Vagina (tissue), 2 donors: Measurements from ENCODE around the gene RPRD1B. TPM values are rescaled to one million over a fixed set of nuclear protein-coding genes. Genes with fewer than 3 reads are reported as not detected.

ENCODE experiments used
- DNase-seq, 2 donors: peaks; one replicate each; pipeline ENCODE4 v3.0.0-alpha.2; 2017; ENCODE audit errors: extremely low spot score in 2 of 2
- H3K27ac ChIP-seq: fragments of 200-600 bp; sonication (generic); one replicate; pipeline ENCODE4 v1.5.1; 2019
- H3K27me3 ChIP-seq: fragments of 200-600 bp; sonication (generic); one replicate; pipeline ENCODE4 v1.5.1; 2019
- H3K36me3 ChIP-seq, 2 donors: fragments of 200-600 bp; sonication (generic); one replicate each; pipeline ENCODE4 v1.5.1; 2017 to 2019
- H3K4me1 ChIP-seq: fragments of 200-600 bp; sonication (generic); one replicate; pipeline ENCODE4 v1.5.1; 2019
- H3K4me3 ChIP-seq, 2 donors: fragments of 200-600 bp; sonication (generic); 1 replicate in 1 of 2; 2 replicates in 1 of 2; pipeline ENCODE4 v1.5.1; 2016 to 2019
- H3K9me3 ChIP-seq: fragments of 200-600 bp; sonication (generic); one replicate; pipeline ENCODE4 v1.5.1; 2019
- CTCF ChIP-seq, 3 experiments: fragments of 450-650 bp in 2 of 3; fragments of 200-600 bp in 1 of 3; sonication (generic) in 1 of 3; IDR thresholded peaks; one replicate each; pipeline ENCODE4 v1.5.1; 2017 to 2019; ENCODE audit warnings: antibody characterized with exemption in 3 of 3, mild to moderate bottlenecking in 2 of 3, moderate library complexity in 2 of 3
- POLR2A ChIP-seq, 2 donors: fragments of 450-650 bp; IDR thresholded peaks; one replicate each; pipeline ENCODE4 v1.6.1; 2017; ENCODE audit warnings: antibody characterized with exemption in 2 of 2, mild to moderate bottlenecking in 2 of 2, moderate library complexity in 2 of 2
- POLR2AphosphoS5 ChIP-seq, 2 donors: sonication (generic); formaldehyde crosslinking; IDR thresholded peaks; one replicate each; pipeline ENCODE4 v1.9.0; 2017; ENCODE audit warnings: antibody characterized with exemption in 2 of 2, mild to moderate bottlenecking in 2 of 2, low read depth in 1 of 2; ENCODE audit not compliant: insufficient read depth in 1 of 2
- intact Hi-C: fragments of 100-400 bp; cut with DNase I; formaldehyde crosslinking; loops from one replicate; pipeline ENCODE4 v1.15.1; 2023
- total RNA-seq: library from RNA; depleted of rRNA; stranded (reverse); fragments of >200 nt; gene quantifications from one replicate; pipeline ENCODE4 v1.2.3, GENCODE V29; 2016

Gene RPRD1B
- total RNA-seq, 1 donor from 2014 or later = 23.8 TPM

DNA sequence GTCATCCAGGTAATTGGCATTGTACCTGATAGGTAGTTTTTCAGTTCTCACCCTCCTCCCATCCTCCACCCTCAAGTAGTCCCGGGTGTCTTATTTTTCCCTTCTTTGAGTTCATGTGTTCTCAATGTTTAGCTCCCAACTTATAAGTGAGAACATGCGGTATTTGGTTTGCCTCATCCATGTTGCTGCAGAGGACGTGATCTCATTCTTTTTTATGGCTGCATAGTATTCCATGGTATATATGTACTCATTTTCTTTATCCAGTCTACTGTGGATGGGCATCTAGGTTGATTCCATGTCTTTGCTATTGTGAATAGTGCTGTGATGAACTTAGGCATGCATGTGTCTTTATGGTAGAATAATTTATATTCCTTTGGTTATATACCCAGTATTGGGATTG, 45.8 kb downstream of the RPRD1B start:
- H3K36me3 ChIP-seq = peaks cover 0 to 13% of the 10 kb centered on the region in 2 donors
- peaks cover 24% of the 10 kb centered on the region for H3K4me1 ChIP-seq
- H3K27me3 ChIP-seq = no peaks in the 10 kb centered on the region
- no peak overlapping the region for H3K4me3 ChIP-seq
- H3K27ac ChIP-seq = no peak overlapping the region
- TF ChIP-seq CTCF (IDR thresholded peaks at IDR 0.05) (no peak), POLR2A (IDR thresholded peaks at IDR 0.05) (no peak), POLR2AphosphoS5 (IDR thresholded peaks at IDR 0.05; ENCODE audit: insufficient read depth in 1 of 2, low read depth in 1 of 2) (no peak)
- intact Hi-C loops = loop anchor here (5.0 kb wide), 1 partner anchor 33 kb away; no protein-coding TSS in a partner anchor
- no peak for DNase-seq
- H3K9me3 ChIP-seq = no peaks in the 10 kb centered on the region

DNA sequence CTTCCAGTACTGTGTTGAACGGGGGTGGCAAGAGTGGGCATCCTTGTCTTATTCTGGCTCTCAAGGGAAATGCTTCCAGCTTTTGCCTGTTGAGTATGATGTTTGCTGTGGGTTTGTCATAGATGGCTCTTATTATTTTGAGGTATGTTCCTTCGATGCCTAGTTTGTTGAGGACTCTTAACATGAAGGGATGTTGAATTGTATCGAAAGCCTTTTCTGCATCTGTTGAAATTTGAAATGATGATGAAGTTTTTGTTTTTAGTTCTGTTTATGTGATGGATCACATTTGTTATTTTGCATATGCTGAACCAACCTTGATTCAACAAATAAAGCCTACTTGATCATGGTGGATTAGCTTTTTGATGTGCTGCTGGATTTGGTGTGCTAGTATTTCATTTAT, 48.0 kb downstream of the RPRD1B start:
- H3K27me3 ChIP-seq = no peaks in the 10 kb centered on the region
- H3K4me1 ChIP-seq = peaks cover 9% of the 10 kb centered on the region
- no peaks in the 10 kb centered on the region for H3K9me3 ChIP-seq
- TF ChIP-seq CTCF (IDR thresholded peaks at IDR 0.05) = no peak
- no peak for TF ChIP-seq POLR2AphosphoS5 (IDR thresholded peaks at IDR 0.05; ENCODE audit: insufficient read depth in 1 of 2, low read depth in 1 of 2)
- no peak for TF ChIP-seq POLR2A (IDR thresholded peaks at IDR 0.05)
- H3K27ac ChIP-seq = no peak overlapping the region
- peaks cover 0 to 17% of the 10 kb centered on the region in 2 donors for H3K36me3 ChIP-seq
- no peak for DNase-seq
- H3K4me3 ChIP-seq = no peak overlapping the region
- intact Hi-C loops = no loop called here

DNA sequence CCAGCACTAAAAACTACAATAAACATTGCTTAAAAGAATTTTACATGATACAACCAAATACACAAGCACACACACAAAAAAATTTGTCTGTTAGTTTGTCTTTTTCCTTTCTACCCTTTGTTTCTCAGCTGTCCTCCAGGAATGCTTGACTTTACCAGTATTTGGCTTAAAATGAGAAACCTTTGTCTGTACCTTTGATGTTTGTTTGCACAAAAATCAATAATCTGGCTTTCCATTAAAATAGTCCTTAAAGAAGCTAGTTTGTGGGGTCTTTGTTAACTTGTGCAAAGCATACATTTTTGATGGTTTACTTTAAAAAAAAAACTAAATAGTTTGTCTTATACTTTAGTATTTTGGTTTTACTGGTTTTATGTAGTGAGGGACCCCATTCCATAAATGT, 49.3 kb downstream of the RPRD1B start:
- Histone ChIP-seq H3K27ac (no peak overlapping the region), H3K4me1 (peaks cover 8% of the 10 kb centered on the region), H3K36me3 (peaks cover 0 to 21% of the 10 kb centered on the region in 2 donors)

DNA sequence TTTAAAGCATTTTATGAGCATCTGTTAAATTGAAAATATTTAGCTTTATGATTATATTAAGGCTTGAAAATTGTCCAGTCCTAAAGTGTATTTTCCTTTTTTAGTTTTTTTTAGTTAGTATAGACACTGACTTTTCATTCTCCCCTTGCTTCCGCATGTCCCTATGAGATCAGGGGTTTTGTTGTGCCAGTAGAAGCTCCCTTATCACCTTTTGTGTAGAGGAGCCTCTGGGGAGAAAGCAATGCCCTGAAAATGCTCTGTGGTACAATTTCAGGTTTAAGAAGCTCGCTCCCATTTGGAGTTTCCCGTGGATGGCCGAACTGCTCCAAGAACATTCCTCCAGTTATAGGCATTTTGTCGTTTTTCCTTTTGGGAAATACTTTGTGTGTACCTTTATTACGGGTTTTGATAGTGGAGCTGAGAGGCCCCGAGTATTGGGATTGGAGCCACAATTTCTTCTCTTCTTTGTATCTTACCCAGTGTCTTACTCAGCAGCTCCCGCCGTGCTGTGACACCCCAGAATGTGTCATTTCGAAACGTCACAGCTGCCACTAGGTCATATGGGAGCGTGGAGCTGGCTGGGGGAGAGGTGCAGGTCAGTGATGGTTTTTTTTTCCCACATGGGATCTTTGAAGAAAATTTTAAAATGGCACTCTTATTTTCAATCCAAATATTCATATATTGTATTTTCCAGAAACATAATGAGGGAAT, 49.9 kb downstream of the RPRD1B start:
- no peak for TF ChIP-seq CTCF (IDR thresholded peaks at IDR 0.05)
- no peak for TF ChIP-seq POLR2A (IDR thresholded peaks at IDR 0.05)
- no peak for TF ChIP-seq POLR2AphosphoS5 (IDR thresholded peaks at IDR 0.05; ENCODE audit: insufficient read depth in 1 of 2, low read depth in 1 of 2)
- no peak overlapping the region for H3K27ac ChIP-seq
- peaks cover 8% of the 10 kb centered on the region for H3K4me1 ChIP-seq
- DNase-seq = no peak
- H3K36me3 ChIP-seq = peaks cover 0 to 27% of the 10 kb centered on the region in 2 donors
- H3K4me3 ChIP-seq = no peak overlapping the region
- no peaks in the 10 kb centered on the region for H3K9me3 ChIP-seq
- no peaks in the 10 kb centered on the region for H3K27me3 ChIP-seq
- intact Hi-C loops = no loop called here

More for the DNA sequence above, 49.3 kb downstream of the RPRD1B start:
- Histone ChIP-seq H3K27me3 (no peaks in the 10 kb centered on the region), H3K9me3 (no peaks in the 10 kb centered on the region), H3K4me3 (no peak overlapping the region)
- intact Hi-C loops = no loop called here
- no peak for TF ChIP-seq CTCF (IDR thresholded peaks at IDR 0.05)
- no peak for TF ChIP-seq POLR2AphosphoS5 (IDR thresholded peaks at IDR 0.05; ENCODE audit: insufficient read depth in 1 of 2, low read depth in 1 of 2)
- no peak for TF ChIP-seq POLR2A (IDR thresholded peaks at IDR 0.05)
- DNase-seq = no peak

DNA sequence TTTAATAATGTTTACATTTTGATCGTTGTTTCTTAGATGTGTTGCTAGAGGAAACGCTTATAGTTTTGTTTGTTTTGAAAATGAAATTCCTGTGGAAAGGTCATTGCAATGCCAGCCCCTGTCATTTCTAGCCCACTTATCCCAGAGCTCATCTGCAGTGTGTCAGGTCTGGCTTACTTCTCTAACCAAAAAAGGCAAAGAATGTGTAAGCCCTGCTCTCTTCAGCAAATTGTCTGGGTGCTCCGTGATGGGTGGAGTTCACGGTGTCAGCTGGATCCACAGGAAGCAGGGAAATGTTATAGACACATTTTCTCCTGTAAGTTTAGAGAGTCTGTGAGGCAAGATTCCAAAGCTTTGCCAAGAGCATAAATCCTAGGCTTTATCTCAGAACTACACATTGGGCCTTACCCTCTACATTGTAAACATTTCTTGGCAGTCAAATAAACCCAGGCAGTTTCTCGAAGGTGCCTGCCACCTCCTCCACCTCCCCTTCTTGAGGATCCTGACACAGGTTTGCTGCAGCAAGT, 50.9 kb downstream of the RPRD1B start:
- no peak overlapping the region for H3K4me3 ChIP-seq
- H3K36me3 ChIP-seq = peaks cover 4 to 29% of the 10 kb centered on the region in 2 donors
- peaks cover 8% of the 10 kb centered on the region for H3K4me1 ChIP-seq
- intact Hi-C loops = no loop called here
- no peaks in the 10 kb centered on the region for H3K9me3 ChIP-seq
- no peak overlapping the region for H3K27ac ChIP-seq
- no peaks in the 10 kb centered on the region for H3K27me3 ChIP-seq
- TF ChIP-seq CTCF (IDR thresholded peaks at IDR 0.05) (no peak), POLR2A (IDR thresholded peaks at IDR 0.05) (no peak), POLR2AphosphoS5 (IDR thresholded peaks at IDR 0.05; ENCODE audit: insufficient read depth in 1 of 2, low read depth in 1 of 2) (no peak)
- no peak for DNase-seq
